HUES6 (cell line): Measurements from ENCODE around the gene ABCA13.

Experiments used
- H3K27ac ChIP-seq: 2 replicates; pipeline ENCODE4 v1.7.0; 2013; ENCODE audit warnings: low read depth, mild to moderate bottlenecking, low read length, inconsistent platforms
- H3K27me3 ChIP-seq: 2 replicates; pipeline ENCODE4 v1.6.1; 2013; ENCODE audit warnings: low read length; ENCODE audit not compliant: control insufficient read depth, insufficient read depth
- H3K36me3 ChIP-seq: 2 replicates; pipeline ENCODE4 v1.6.1; 2013; ENCODE audit warnings: low read length; ENCODE audit not compliant: control insufficient read depth, insufficient read depth
- H3K4me1 ChIP-seq: 2 replicates; pipeline ENCODE4 v1.6.1; 2013; ENCODE audit warnings: low read length; ENCODE audit not compliant: control insufficient read depth, insufficient read depth
- H3K4me3 ChIP-seq: 2 replicates; pipeline ENCODE4 v1.5.1; 2013; ENCODE audit warnings: low read depth, low read length
- H3K9ac ChIP-seq: one replicate; pipeline ENCODE4 v1.6.1; 2013; ENCODE audit warnings: mild to moderate bottlenecking, low read length
- H3K9me3 ChIP-seq: 2 replicates; pipeline ENCODE4 v1.6.1; 2013; ENCODE audit warnings: low read depth, low read length; ENCODE audit not compliant: control insufficient read depth, insufficient read depth

Gene ABCA13

GRCh38 chr7:48176356-48176893 is 5.2 kb downstream of the ABCA13 start:
- H3K9ac ChIP-seq, result no peak overlapping the region
- no peaks in the 10 kb centered on the region for H3K36me3 ChIP-seq
- no peak overlapping the region for H3K27ac ChIP-seq
- H3K9me3 ChIP-seq, result no peaks in the 10 kb centered on the region
- peaks cover 24% of the 10 kb centered on the region for H3K27me3 ChIP-seq
- H3K4me3 ChIP-seq, result no peak overlapping the region
- peaks cover 15% of the 10 kb centered on the region for H3K4me1 ChIP-seq

- Histone ChIP-seq H3K9me3 (no peaks in the 10 kb centered on the region), H3K36me3 (no peaks in the 10 kb centered on the region), H3K27me3 (peaks cover 24% of the 10 kb centered on the region), H3K4me3 (no peak overlapping the region), H3K27ac (no peak overlapping the region), H3K9ac (no peak overlapping the region), H3K4me1 (peaks cover 15% of the 10 kb centered on the region)
Measured at GRCh38 chr7:48177271-48177670, 6.0 kb downstream of the ABCA13 start.

GRCh38 chr7:48179496-48180030 is 8.3 kb downstream of the ABCA13 start:
- H3K27ac ChIP-seq, result no peak overlapping the region
- no peaks in the 10 kb centered on the region for H3K36me3 ChIP-seq
- H3K4me3 ChIP-seq, result no peak overlapping the region
- H3K9ac ChIP-seq, result no peak overlapping the region
- H3K9me3 ChIP-seq, result no peaks in the 10 kb centered on the region
- peaks cover 29% of the 10 kb centered on the region for H3K4me1 ChIP-seq
- H3K27me3 ChIP-seq, result peaks cover 24% of the 10 kb centered on the region

- Histone ChIP-seq H3K27ac (no peak overlapping the region), H3K9me3 (no peaks in the 10 kb centered on the region), H3K27me3 (peaks cover 19% of the 10 kb centered on the region), H3K36me3 (no peaks in the 10 kb centered on the region), H3K4me3 (no peak overlapping the region), H3K9ac (no peak overlapping the region), H3K4me1 (peaks cover 26% of the 10 kb centered on the region)
Measured at GRCh38 chr7:48180981-48181380, 9.7 kb downstream of the ABCA13 start.

GRCh38 chr7:48182718-48183369 is 11.6 kb downstream of the ABCA13 start:
- Histone ChIP-seq H3K27ac (no peak overlapping the region), H3K27me3 (peaks cover 9% of the 10 kb centered on the region; the same call in 1 of the 2 replicates), H3K9ac (no peak overlapping the region), H3K4me1 (peaks cover 14% of the 10 kb centered on the region), H3K9me3 (peaks cover 12% of the 10 kb centered on the region), H3K36me3 (no peaks in the 10 kb centered on the region), H3K4me3 (no peak overlapping the region)

GRCh38 chr7:48183370-48183743 is 12.1 kb downstream of the ABCA13 start:
- H3K9ac ChIP-seq, result no peak overlapping the region
- H3K27ac ChIP-seq, result no peak overlapping the region
- peaks cover 17% of the 10 kb centered on the region for H3K9me3 ChIP-seq
- H3K36me3 ChIP-seq, result no peaks in the 10 kb centered on the region
- peaks cover 14% of the 10 kb centered on the region for H3K4me1 ChIP-seq
- H3K27me3 ChIP-seq, result peaks cover 8% of the 10 kb centered on the region; the same call in 1 of the 2 replicates
- no peak overlapping the region for H3K4me3 ChIP-seq

- Histone ChIP-seq H3K27me3 (peaks cover 8% of the 10 kb centered on the region; the same call in 1 of the 2 replicates), H3K4me3 (no peak overlapping the region), H3K4me1 (peaks cover 14% of the 10 kb centered on the region), H3K9ac (no peak overlapping the region), H3K36me3 (no peaks in the 10 kb centered on the region), H3K27ac (no peak overlapping the region), H3K9me3 (peaks cover 21% of the 10 kb centered on the region)
Measured at GRCh38 chr7:48183965-48184364, 12.7 kb downstream of the ABCA13 start.

- Histone ChIP-seq H3K4me3 (no peak overlapping the region), H3K9me3 (peaks cover 21% of the 10 kb centered on the region), H3K27me3 (no peaks in the 10 kb centered on the region), H3K27ac (no peak overlapping the region), H3K9ac (no peak overlapping the region), H3K36me3 (no peaks in the 10 kb centered on the region), H3K4me1 (peaks cover 1% of the 10 kb centered on the region; the same call in 1 of the 2 replicates)
Measured at GRCh38 chr7:48188776-48189520, 17.7 kb downstream of the ABCA13 start.

GRCh38 chr7:48192996-48193395 is 21.7 kb downstream of the ABCA13 start:
- Histone ChIP-seq H3K36me3 (no peaks in the 10 kb centered on the region), H3K9me3 (peaks cover 8% of the 10 kb centered on the region), H3K4me1 (no peaks in the 10 kb centered on the region), H3K9ac (no peak overlapping the region), H3K27me3 (no peaks in the 10 kb centered on the region), H3K27ac (no peak overlapping the region), H3K4me3 (no peak overlapping the region)

GRCh38 chr7:48193421-48193820 is 22.2 kb downstream of the ABCA13 start:
- Histone ChIP-seq H3K27me3 (no peaks in the 10 kb centered on the region), H3K4me3 (no peak overlapping the region), H3K9me3 (peaks cover 4% of the 10 kb centered on the region; the same call in 1 of the 2 replicates), H3K36me3 (no peaks in the 10 kb centered on the region), H3K4me1 (no peaks in the 10 kb centered on the region), H3K9ac (no peak overlapping the region), H3K27ac (no peak overlapping the region)
